ENCODE measurements around the gene MYO5C. TPM values are rescaled to one million over a fixed set of nuclear protein-coding genes. Genes with fewer than 3 reads are reported as not detected.

Gene MYO5C
- total RNA-seq, 4 donors from 2014 or later = 6.4 to 23.5 (median 13.9) TPM

DNA sequence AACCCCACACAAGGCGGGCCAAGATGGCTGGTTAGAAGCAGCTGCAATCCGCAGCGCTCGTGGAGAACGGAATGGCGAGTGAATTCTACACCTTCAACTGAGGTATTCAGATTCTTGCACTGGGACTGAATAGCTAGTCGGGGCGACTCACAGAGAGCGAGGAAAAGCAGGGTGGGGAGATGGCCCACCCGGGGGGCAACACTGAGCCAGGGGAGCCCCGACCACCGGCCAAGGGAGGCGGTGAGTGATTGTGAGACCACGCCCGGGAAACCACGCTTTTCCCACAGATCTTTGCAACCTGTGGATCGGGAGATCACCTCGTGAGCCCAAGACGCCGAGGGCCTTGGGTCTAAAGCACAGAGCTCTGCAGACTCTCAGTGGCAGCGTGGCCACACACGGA, 132.7 kb downstream of the MYO5C start:
- intact Hi-C loops (cut with DNase I; ENCODE audit: low total_unique reads) = no loop called here
- WGBS, 2 donors = 93 to 95% methylated on average over 15 to 22 of the region's 22 CpGs
- peak in 1 of 2 donors; percentile 80 for DNase-seq (ENCODE audit: low spot score in 2 of 2)
- TF ChIP-seq, protein P1, sequence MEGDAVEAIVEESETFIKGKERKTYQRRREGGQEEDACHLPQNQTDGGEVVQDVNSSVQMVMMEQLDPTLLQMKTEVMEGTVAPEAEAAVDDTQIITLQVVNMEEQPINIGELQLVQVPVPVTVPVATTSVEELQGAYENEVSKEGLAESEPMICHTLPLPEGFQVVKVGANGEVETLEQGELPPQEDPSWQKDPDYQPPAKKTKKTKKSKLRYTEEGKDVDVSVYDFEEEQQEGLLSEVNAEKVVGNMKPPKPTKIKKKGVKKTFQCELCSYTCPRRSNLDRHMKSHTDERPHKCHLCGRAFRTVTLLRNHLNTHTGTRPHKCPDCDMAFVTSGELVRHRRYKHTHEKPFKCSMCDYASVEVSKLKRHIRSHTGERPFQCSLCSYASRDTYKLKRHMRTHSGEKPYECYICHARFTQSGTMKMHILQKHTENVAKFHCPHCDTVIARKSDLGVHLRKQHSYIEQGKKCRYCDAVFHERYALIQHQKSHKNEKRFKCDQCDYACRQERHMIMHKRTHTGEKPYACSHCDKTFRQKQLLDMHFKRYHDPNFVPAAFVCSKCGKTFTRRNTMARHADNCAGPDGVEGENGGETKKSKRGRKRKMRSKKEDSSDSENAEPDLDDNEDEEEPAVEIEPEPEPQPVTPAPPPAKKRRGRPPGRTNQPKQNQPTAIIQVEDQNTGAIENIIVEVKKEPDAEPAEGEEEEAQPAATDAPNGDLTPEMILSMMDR (IDR thresholded peaks at IDR 0.05) = no peak
- no peak for TF ChIP-seq POLR2A (IDR thresholded peaks at IDR 0.05)
- no peak overlapping the region for H3K4me3 ChIP-seq (ENCODE audit: low read depth, poor library complexity, severe bottlenecking)

DNA sequence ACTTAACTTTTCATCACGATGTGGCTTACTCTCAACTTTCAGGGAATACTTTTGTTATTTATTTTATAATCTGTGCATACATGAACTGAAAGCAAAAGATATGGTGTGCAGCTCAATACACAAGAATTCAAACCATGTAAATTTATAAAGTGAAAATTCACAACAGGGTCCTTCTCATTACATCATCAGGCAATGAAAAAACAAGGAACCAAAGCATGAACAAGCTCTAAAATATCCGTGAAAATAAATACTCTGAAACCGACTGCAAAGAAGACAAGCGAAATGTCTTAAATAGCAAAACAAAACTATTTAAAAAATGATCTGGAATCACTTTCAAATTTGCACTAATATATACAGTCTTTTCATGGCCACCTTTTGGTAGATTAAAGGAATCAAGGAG, 133.3 kb downstream of the MYO5C start:
- H3K4me3 ChIP-seq (ENCODE audit: low read depth, poor library complexity, severe bottlenecking) = no peak overlapping the region
- no peak for DNase-seq (ENCODE audit: low spot score in 2 of 2)
- TF ChIP-seq POLR2A (IDR thresholded peaks at IDR 0.05) = no peak
- TF ChIP-seq, protein P1 (IDR thresholded peaks at IDR 0.05) = no peak
- 86 to 91% methylated on average over 4 of the region's 4 CpGs for WGBS, 2 donors
- intact Hi-C loops (cut with DNase I; ENCODE audit: low total_unique reads) = no loop called here

DNA sequence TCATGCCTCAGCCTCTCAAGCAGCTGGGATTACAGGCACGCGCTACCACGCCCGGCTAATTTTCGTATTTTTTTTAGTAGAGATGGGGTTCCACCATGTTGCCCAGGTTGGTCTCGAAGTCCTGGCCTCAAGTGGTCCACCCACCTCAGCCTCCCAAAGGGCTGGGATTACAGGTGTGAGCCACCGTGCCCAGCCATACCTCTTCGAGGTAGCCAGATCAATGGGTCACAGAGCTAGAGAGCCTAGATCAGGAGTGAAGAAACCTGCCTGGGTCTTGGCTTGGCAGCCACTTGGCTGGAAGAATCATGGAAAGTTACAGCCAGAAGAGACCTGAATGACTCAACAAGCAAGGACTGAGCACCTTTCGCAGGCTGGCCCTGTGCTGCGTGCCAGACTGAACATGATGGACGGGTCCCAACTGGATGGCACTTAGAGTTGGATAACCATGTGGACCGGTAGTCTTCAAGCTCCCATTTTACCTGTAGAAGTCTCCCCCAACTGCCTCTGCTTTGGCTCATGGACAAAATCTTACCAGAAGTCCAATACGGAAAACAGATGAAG, 134.1 kb downstream of the MYO5C start:
- DNase-seq (ENCODE audit: low spot score in 2 of 2) = peak in 1 of 2 donors; percentile 57
- intact Hi-C loops (cut with DNase I; ENCODE audit: low total_unique reads) = no loop called here
- no peak overlapping the region for H3K4me3 ChIP-seq (ENCODE audit: low read depth, poor library complexity, severe bottlenecking)
- WGBS, 2 donors = 76 to 87% methylated on average over 13 of the region's 13 CpGs
- TF ChIP-seq POLR2A (IDR thresholded peaks at IDR 0.05) = no peak
- TF ChIP-seq, protein P1 (IDR thresholded peaks at IDR 0.05) = no peak

DNA sequence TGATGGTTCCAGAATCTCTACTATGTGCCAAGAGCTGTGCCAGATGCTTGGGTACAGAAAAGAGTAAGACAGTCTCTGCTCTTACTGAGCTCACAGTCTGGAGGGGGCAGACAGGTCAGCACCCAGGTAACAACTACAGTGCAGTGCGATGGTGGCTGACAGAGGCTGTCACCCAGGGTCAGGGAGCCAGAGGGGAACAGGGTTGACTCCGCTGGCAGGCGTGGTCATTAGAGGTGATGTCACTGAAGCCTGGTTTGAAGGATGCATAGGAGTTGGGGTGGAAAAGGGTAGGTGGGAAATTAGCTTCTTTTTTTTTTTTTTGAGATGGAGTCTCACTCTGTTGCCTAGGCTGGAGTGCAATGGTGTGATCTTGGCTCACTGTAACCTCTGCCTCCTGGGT, 136.0 kb downstream of the MYO5C start:
- intact Hi-C loops (cut with DNase I; ENCODE audit: low total_unique reads) = no loop called here
- TF ChIP-seq, protein P1 (IDR thresholded peaks at IDR 0.05) = no peak
- TF ChIP-seq POLR2A (IDR thresholded peaks at IDR 0.05) = no peak
- WGBS, 2 donors = 95 to 96% methylated on average over 3 of the region's 3 CpGs
- DNase-seq (ENCODE audit: low spot score in 2 of 2) = peak in 1 of 2 donors; percentile 75
- no peak overlapping the region for H3K4me3 ChIP-seq (ENCODE audit: low read depth, poor library complexity, severe bottlenecking)

DNA sequence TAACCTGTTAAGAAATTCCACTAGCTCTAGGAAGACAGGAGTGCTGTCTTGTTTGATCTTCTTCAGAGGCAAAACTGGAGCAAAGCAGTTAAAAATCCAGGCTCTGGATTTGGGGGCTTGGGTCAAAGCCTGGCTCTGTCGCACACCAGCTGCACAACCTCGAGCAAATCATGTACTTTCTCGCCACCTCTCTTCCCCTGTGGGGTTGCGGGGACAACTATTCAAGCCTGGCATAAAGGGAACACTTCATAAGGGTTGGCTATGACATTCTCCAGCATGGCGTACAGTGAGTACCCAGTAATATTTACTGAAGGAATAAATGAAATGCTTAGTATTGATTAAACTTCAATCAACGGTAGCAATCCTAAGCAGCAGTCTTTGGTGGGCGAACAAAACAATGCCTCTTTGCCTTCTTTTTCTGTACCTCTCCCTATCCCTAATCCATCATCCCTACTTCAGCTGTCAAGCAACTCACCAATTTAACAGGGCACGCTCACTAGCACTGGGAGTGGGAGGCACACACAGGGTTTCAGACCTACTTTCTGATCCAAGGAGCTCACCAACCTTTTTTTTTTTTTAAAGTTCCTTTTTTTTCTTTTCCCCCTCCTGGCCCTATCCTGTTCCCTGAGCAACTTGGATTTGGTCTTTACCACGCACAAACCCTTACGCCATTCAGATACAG, 137.4 kb downstream of the MYO5C start:
- no peak for TF ChIP-seq POLR2A (IDR thresholded peaks at IDR 0.05)
- TF ChIP-seq, protein P1 (IDR thresholded peaks at IDR 0.05) = no peak
- intact Hi-C loops (cut with DNase I; ENCODE audit: low total_unique reads) = no loop called here
- 90 to 92% methylated on average over 10 of the region's 10 CpGs for WGBS, 2 donors
- no peak overlapping the region for H3K4me3 ChIP-seq (ENCODE audit: low read depth, poor library complexity, severe bottlenecking)
- DNase-seq (ENCODE audit: low spot score in 2 of 2) = peak in 1 of 2 donors; percentile 10
